ENCODE data around the gene FAM163B. TPM values are rescaled to one million over a fixed set of nuclear protein-coding genes. Genes with fewer than 3 reads are reported as not detected.

FAM163B gene
- total and polyA plus RNA-seq, 9 of the 15 experiments (the other 6 are each of a cell fraction or from before 2014, with no cell fraction given): not detected

DNA sequence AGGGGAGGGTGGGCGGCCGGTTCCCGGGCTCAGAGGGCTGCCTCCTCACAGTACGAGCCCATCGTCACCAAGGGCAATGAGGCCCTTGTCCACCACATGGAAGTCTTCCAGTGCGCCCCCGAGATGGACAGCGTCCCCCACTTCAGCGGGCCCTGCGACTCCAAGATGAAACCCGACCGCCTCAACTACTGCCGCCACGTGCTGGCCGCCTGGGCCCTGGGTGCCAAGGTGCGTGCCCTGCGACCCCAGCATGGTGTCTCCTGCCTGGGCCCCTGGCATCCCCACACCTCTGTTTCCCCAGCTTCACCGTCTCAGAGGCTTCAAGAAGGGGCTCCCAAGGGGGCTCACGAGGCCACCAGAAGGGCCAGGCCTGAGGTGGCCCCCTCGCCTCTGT is 34.2 kb upstream of the FAM163B start:
- Histone ChIP-seq H3K4me1 (replicated peaks in 1 of 2; ENCODE audit: control insufficient read depth in 2 of 2, insufficient read depth in 2 of 2, low read length in 2 of 2) (no peaks in the 10 kb centered on the region), H3K9ac (ENCODE audit: insufficient read depth in 1 of 2, low read depth in 2 of 2, low read length in 2 of 2) (no peak overlapping the region; a peak in 1 of 4 replicates), H3K79me2 (ENCODE audit: control insufficient read depth, insufficient read depth, low read length) (no peaks in the 10 kb centered on the region), H3K27me3 (ENCODE audit: control insufficient read depth in 2 of 2, insufficient read depth in 2 of 2, low read length in 2 of 2) (peaks cover 18 to 81% of the 10 kb centered on the region in 2 experiments; a peak in 4 of 5 replicates), H3K36me3 (ENCODE audit: control insufficient read depth, insufficient read depth, low read length) (no peaks in the 10 kb centered on the region), H3K27ac (ENCODE audit: extremely low read depth, low read depth, low read length) (no peak overlapping the region), H3K9me3 (replicated peaks; ENCODE audit: control insufficient read depth, insufficient read depth, low read depth, low read length) (no peaks in the 10 kb centered on the region), H2AFZ (ENCODE audit: low read depth, low read length) (no peak overlapping the region), H3K4me2 (ENCODE audit: insufficient read depth, low read length) (no peak overlapping the region), H3K4me3 (no peak overlapping the region), H3K9me1 (ENCODE audit: control insufficient read depth, insufficient read depth, low read length) (peaks cover 3% of the 10 kb centered on the region), H4K20me1 (replicated peaks; ENCODE audit: control insufficient read depth, insufficient read depth, low read length) (peaks cover 14% of the 10 kb centered on the region)
- TF ChIP-seq DPF2 (IDR thresholded peaks at IDR 0.05) (no peak), YY1 (IDR thresholded peaks at IDR 0.05; ENCODE audit: borderline replicate concordance in 1 of 3, control insufficient read depth in 1 of 3, extremely low read depth in 1 of 3, insufficient read depth in 3 of 3, insufficient read length in 1 of 3, insufficient replicate concordance in 2 of 3, low read depth in 1 of 3, low read length in 2 of 3) (no peak), E2F5 (CRISPR knock-in tag; IDR thresholded peaks at IDR 0.05) (no peak), LARP7 (IDR thresholded peaks at IDR 0.05) (no peak), HNRNPL (IDR thresholded peaks at IDR 0.05; ENCODE audit: low read depth, low read length) (no peak), MCM5 (IDR thresholded peaks at IDR 0.05; ENCODE audit: low read depth) (no peak), NR2C1 (IDR thresholded peaks at IDR 0.05) (no peak), NR2C1 (tag; IDR thresholded peaks at IDR 0.05) (no peak)
- TF ChIP-seq, protein P1, sequence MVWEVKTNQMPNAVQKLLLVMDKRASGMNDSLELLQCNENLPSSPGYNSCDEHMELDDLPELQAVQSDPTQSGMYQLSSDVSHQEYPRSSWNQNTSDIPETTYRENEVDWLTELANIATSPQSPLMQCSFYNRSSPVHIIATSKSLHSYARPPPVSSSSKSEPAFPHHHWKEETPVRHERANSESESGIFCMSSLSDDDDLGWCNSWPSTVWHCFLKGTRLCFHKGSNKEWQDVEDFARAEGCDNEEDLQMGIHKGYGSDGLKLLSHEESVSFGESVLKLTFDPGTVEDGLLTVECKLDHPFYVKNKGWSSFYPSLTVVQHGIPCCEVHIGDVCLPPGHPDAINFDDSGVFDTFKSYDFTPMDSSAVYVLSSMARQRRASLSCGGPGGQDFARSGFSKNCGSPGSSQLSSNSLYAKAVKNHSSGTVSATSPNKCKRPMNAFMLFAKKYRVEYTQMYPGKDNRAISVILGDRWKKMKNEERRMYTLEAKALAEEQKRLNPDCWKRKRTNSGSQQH (CRISPR knock-in tag; IDR thresholded peaks at IDR 0.05): no peak
- DNase-seq (ENCODE audit: extremely low read depth in 1 of 4, low spot score in 3 of 4) (no peak), FAIRE-seq (no peak), ATAC-seq (no peak)
- 1% methylated on average over 17 of the region's 20 CpGs for WGBS (ENCODE audit: insufficient coverage, low coverage, missing lambda C conversion rate)
- BruUV-seq (replicated peaks): no TSS peak
- ChIA-PET POLR2A (interaction anchor here (0.7 to 0.9 kb wide), 2 partner anchors 35 to 60 kb away, joined by 3 to 4 read pairs; no protein-coding TSS in a partner anchor), CTCF (ENCODE audit: low intra/inter-chr PET ratio) (no interaction called here)
- in situ Hi-C loops (cut with MboI): no loop called here
- intact Hi-C loops (cut with micrococcal nuclease): no loop called here

All from K562 (cell line).